Endothelial cell (in vitro differentiated cells): ENCODE measurements around the gene ANGPTL3. TPM values are rescaled to one million over a fixed set of nuclear protein-coding genes. Genes with fewer than 3 reads are reported as not detected.

ENCODE experiments used
- DNase-seq: peaks from one replicate; pipeline ENCODE4 v3.0.0; 2021; ENCODE audit warnings: low spot score
- H3K27ac Mint-ChIP-seq: one replicate; pipeline ENCODE4 v1.8.0; 2021; ENCODE audit warnings: mixed read lengths, inconsistent platforms; ENCODE audit not compliant: unreplicated experiment
- H3K27me3 Mint-ChIP-seq: one replicate; pipeline ENCODE4 v1.8.0; 2021; ENCODE audit warnings: mild to moderate bottlenecking, moderate library complexity, mixed read lengths, inconsistent platforms; ENCODE audit not compliant: unreplicated experiment
- H3K36me3 Mint-ChIP-seq: one replicate; pipeline ENCODE4 v1.8.0; 2021; ENCODE audit warnings: mild to moderate bottlenecking, low read depth, mixed read lengths, inconsistent platforms; ENCODE audit not compliant: unreplicated experiment
- H3K4me1 Mint-ChIP-seq: one replicate; pipeline ENCODE4 v1.8.0; 2021; ENCODE audit warnings: mild to moderate bottlenecking, mixed read lengths, inconsistent platforms; ENCODE audit not compliant: unreplicated experiment
- H3K4me3 Mint-ChIP-seq: one replicate; pipeline ENCODE4 v1.8.0; 2021; ENCODE audit warnings: mild to moderate bottlenecking, mixed read lengths, inconsistent platforms; ENCODE audit not compliant: unreplicated experiment
- H3K9me3 Mint-ChIP-seq: one replicate; pipeline ENCODE4 v1.8.0; 2021; ENCODE audit warnings: mixed read lengths, inconsistent platforms; ENCODE audit not compliant: unreplicated experiment
- CTCF ChIP-seq: fragments of 200-600 bp; sonication (generic); IDR thresholded peaks from one replicate; pipeline ENCODE4 v1.5.0; 2021; ENCODE audit warnings: antibody characterized with exemption; ENCODE audit not compliant: unreplicated experiment
- total RNA-seq: library from RNA; stranded (reverse); fragmentation: NEBNext Ultra II Directional; extraction: Animal tissue kit (Norgen Biotek cat#: 25700); gene quantifications from one replicate; pipeline ENCODE4 v1.2.1, GENCODE V29; 2021; ENCODE audit not compliant: unreplicated experiment

Gene ANGPTL3
- total RNA-seq, 1 donor from 2014 or later: not detected

GRCh38 chr1:62573675-62574074 lies 23.6 kb upstream of the ANGPTL3 start:
- no peak overlapping the region for H3K4me3 Mint-ChIP-seq
- H3K36me3 Mint-ChIP-seq: peaks cover 21% of the 10 kb centered on the region
- H3K27me3 Mint-ChIP-seq: no peaks in the 10 kb centered on the region
- H3K9me3 Mint-ChIP-seq: peaks cover 4% of the 10 kb centered on the region
- H3K4me1 Mint-ChIP-seq: no peaks in the 10 kb centered on the region
- H3K27ac Mint-ChIP-seq: no peak overlapping the region
- no peak for DNase-seq
- no peak for TF ChIP-seq CTCF

GRCh38 chr1:62585469-62586155 lies 11.7 kb upstream of the ANGPTL3 start:
- Mint-ChIP-seq H3K27me3 (no peaks in the 10 kb centered on the region), H3K27ac (no peak overlapping the region), H3K36me3 (no peaks in the 10 kb centered on the region), H3K4me1 (no peaks in the 10 kb centered on the region), H3K9me3 (no peaks in the 10 kb centered on the region), H3K4me3 (no peak overlapping the region)
- no peak for DNase-seq
- no peak for TF ChIP-seq CTCF

- H3K9me3 Mint-ChIP-seq: no peaks in the 10 kb centered on the region
- no peak overlapping the region for H3K4me3 Mint-ChIP-seq
- DNase-seq: no peak
- H3K36me3 Mint-ChIP-seq: no peaks in the 10 kb centered on the region
- no peaks in the 10 kb centered on the region for H3K4me1 Mint-ChIP-seq
- peaks cover 1% of the 10 kb centered on the region for H3K27me3 Mint-ChIP-seq
- no peak overlapping the region for H3K27ac Mint-ChIP-seq
- TF ChIP-seq CTCF: no peak
These were observed 9.3 kb upstream of the ANGPTL3 start for GRCh38 chr1:62588000-62588399.

- no peak for DNase-seq
- no peak for TF ChIP-seq CTCF
- no peak overlapping the region for H3K27ac Mint-ChIP-seq
- H3K27me3 Mint-ChIP-seq: peaks cover 1% of the 10 kb centered on the region
- H3K36me3 Mint-ChIP-seq: no peaks in the 10 kb centered on the region
- no peaks in the 10 kb centered on the region for H3K9me3 Mint-ChIP-seq
- no peak overlapping the region for H3K4me3 Mint-ChIP-seq
- no peaks in the 10 kb centered on the region for H3K4me1 Mint-ChIP-seq
These were observed 8.0 kb upstream of the ANGPTL3 start for GRCh38 chr1:62589321-62589720.

- Mint-ChIP-seq H3K4me3 (no peak overlapping the region), H3K4me1 (no peaks in the 10 kb centered on the region), H3K27ac (no peak overlapping the region), H3K27me3 (peaks cover 1% of the 10 kb centered on the region), H3K9me3 (no peaks in the 10 kb centered on the region), H3K36me3 (no peaks in the 10 kb centered on the region)
- no peak for TF ChIP-seq CTCF
- no peak for DNase-seq
These were observed 6.9 kb upstream of the ANGPTL3 start for GRCh38 chr1:62590255-62590969.
